ENCODE data around the gene FAM20C. TPM values are rescaled to one million over a fixed set of nuclear protein-coding genes. Genes with fewer than 3 reads are reported as not detected.
"Not testable (repeated sequence)": the region's sequence is repeated elsewhere in the genome, so short reads cannot be mapped to it uniquely, and the experiment has no call there.

The FAM20C gene
- total RNA-seq, 3 donors from 2014 or later = 0.47 to 2.0 (median 1.7) TPM

GRCh38 chr7:235576-236395 is 43.4 kb downstream of the FAM20C start:
- Mint-ChIP-seq H3K36me3 (ENCODE audit: insufficient read depth) (no peaks in the 10 kb centered on the region), H3K27me3 (ENCODE audit: low read depth) (peaks cover 4% of the 10 kb centered on the region), H3K4me3 (no peak overlapping the region), H3K9me3 (no peaks in the 10 kb centered on the region), H3K4me1 (ENCODE audit: low read depth) (no peaks in the 10 kb centered on the region)
- ATAC-seq = no peak
- no peak for DNase-seq

- H3K27me3 Mint-ChIP-seq (ENCODE audit: low read depth) = peaks cover 4% of the 10 kb centered on the region
- DNase-seq (no peak), ATAC-seq (no peak)
- no peak overlapping the region for H3K4me3 Mint-ChIP-seq
- H3K36me3 Mint-ChIP-seq (ENCODE audit: insufficient read depth) = no peaks in the 10 kb centered on the region
- H3K9me3 Mint-ChIP-seq = no peaks in the 10 kb centered on the region
- H3K4me1 Mint-ChIP-seq (ENCODE audit: low read depth) = no peaks in the 10 kb centered on the region
Observed at GRCh38 chr7:236967-237366, 44.6 kb downstream of the FAM20C start.

GRCh38 chr7:237385-237784 is 45.0 kb downstream of the FAM20C start:
- ATAC-seq (no peak), DNase-seq (no peak)
- peaks cover 4% of the 10 kb centered on the region for H3K27me3 Mint-ChIP-seq (ENCODE audit: low read depth)
- H3K9me3 Mint-ChIP-seq = no peaks in the 10 kb centered on the region
- no peaks in the 10 kb centered on the region for H3K4me1 Mint-ChIP-seq (ENCODE audit: low read depth)
- H3K4me3 Mint-ChIP-seq = no peak overlapping the region
- H3K36me3 Mint-ChIP-seq (ENCODE audit: insufficient read depth) = no peaks in the 10 kb centered on the region

GRCh38 chr7:240146-240676 is 47.8 kb downstream of the FAM20C start:
- ATAC-seq (no peak), DNase-seq (no peak)
- H3K4me3 Mint-ChIP-seq = no peak overlapping the region
- no peaks in the 10 kb centered on the region for H3K36me3 Mint-ChIP-seq (ENCODE audit: insufficient read depth)
- H3K9me3 Mint-ChIP-seq = no peaks in the 10 kb centered on the region
- no peaks in the 10 kb centered on the region for H3K4me1 Mint-ChIP-seq (ENCODE audit: low read depth)
- H3K27me3 Mint-ChIP-seq (ENCODE audit: low read depth) = peaks cover 2% of the 10 kb centered on the region

- ATAC-seq (peak; percentile 46 to 52), DNase-seq (no peak)
- Mint-ChIP-seq H3K27me3 (ENCODE audit: low read depth) (peaks cover 2% of the 10 kb centered on the region), H3K36me3 (ENCODE audit: insufficient read depth) (no peaks in the 10 kb centered on the region), H3K9me3 (no peaks in the 10 kb centered on the region), H3K4me1 (ENCODE audit: low read depth) (no peaks in the 10 kb centered on the region), H3K4me3 (no peak overlapping the region)
Observed at GRCh38 chr7:240887-241421, 48.6 kb downstream of the FAM20C start.

- no peaks in the 10 kb centered on the region for H3K9me3 Mint-ChIP-seq
- no peak overlapping the region for H3K4me3 Mint-ChIP-seq
- no peak for ATAC-seq
- H3K4me1 Mint-ChIP-seq (ENCODE audit: low read depth) = no peaks in the 10 kb centered on the region
- H3K27me3 Mint-ChIP-seq (ENCODE audit: low read depth) = peaks cover 3% of the 10 kb centered on the region
- DNase-seq = no peak
- no peaks in the 10 kb centered on the region for H3K36me3 Mint-ChIP-seq (ENCODE audit: insufficient read depth)
Observed at GRCh38 chr7:241513-241912, 49.1 kb downstream of the FAM20C start.

GRCh38 chr7:242826-243579 is 50.6 kb downstream of the FAM20C start:
- not testable (repeated sequence) for DNase-seq; H3K9me3 Mint-ChIP-seq; H3K4me3 Mint-ChIP-seq; H3K4me1 Mint-ChIP-seq (ENCODE audit: low read depth); ATAC-seq; H3K36me3 Mint-ChIP-seq (ENCODE audit: insufficient read depth); H3K27me3 Mint-ChIP-seq (ENCODE audit: low read depth)

GRCh38 chr7:243580-243978 is 51.2 kb downstream of the FAM20C start:
- not testable (repeated sequence) for H3K36me3 Mint-ChIP-seq (ENCODE audit: insufficient read depth); H3K4me3 Mint-ChIP-seq; H3K9me3 Mint-ChIP-seq

GRCh38 chr7:244974-245373 is 52.6 kb downstream of the FAM20C start:
- no peak for ATAC-seq
- H3K4me3 Mint-ChIP-seq = no peak overlapping the region
- DNase-seq = no peak
- H3K9me3 Mint-ChIP-seq = no peaks in the 10 kb centered on the region
- no peaks in the 10 kb centered on the region for H3K36me3 Mint-ChIP-seq (ENCODE audit: insufficient read depth)
- peaks cover 2% of the 10 kb centered on the region for H3K27me3 Mint-ChIP-seq (ENCODE audit: low read depth)
- no peaks in the 10 kb centered on the region for H3K4me1 Mint-ChIP-seq (ENCODE audit: low read depth)

More at GRCh38 chr7:243580-243978, 51.2 kb downstream of the FAM20C start:
- not testable (repeated sequence) for DNase-seq; H3K4me1 Mint-ChIP-seq (ENCODE audit: low read depth); H3K27me3 Mint-ChIP-seq (ENCODE audit: low read depth); ATAC-seq

GRCh38 chr7:245574-246295 is 53.4 kb downstream of the FAM20C start:
- Mint-ChIP-seq H3K9me3 (no peaks in the 10 kb centered on the region), H3K27me3 (ENCODE audit: low read depth) (peaks cover 2% of the 10 kb centered on the region), H3K4me3 (no peak overlapping the region), H3K36me3 (ENCODE audit: insufficient read depth) (no peaks in the 10 kb centered on the region), H3K4me1 (ENCODE audit: low read depth) (no peaks in the 10 kb centered on the region)
- ATAC-seq (no peak), DNase-seq (no peak)

GRCh38 chr7:246451-246850 is 54.1 kb downstream of the FAM20C start:
- ATAC-seq = no peak
- no peaks in the 10 kb centered on the region for H3K36me3 Mint-ChIP-seq (ENCODE audit: insufficient read depth)
- H3K9me3 Mint-ChIP-seq = no peaks in the 10 kb centered on the region
- H3K4me1 Mint-ChIP-seq (ENCODE audit: low read depth) = no peaks in the 10 kb centered on the region
- H3K27me3 Mint-ChIP-seq (ENCODE audit: low read depth) = peaks cover 2% of the 10 kb centered on the region
- no peak overlapping the region for H3K4me3 Mint-ChIP-seq
- no peak for DNase-seq

- Mint-ChIP-seq H3K36me3 (ENCODE audit: insufficient read depth) (no peaks in the 10 kb centered on the region), H3K27me3 (ENCODE audit: low read depth) (peaks cover 2% of the 10 kb centered on the region), H3K4me1 (ENCODE audit: low read depth) (no peaks in the 10 kb centered on the region), H3K9me3 (no peaks in the 10 kb centered on the region), H3K4me3 (no peak overlapping the region)
- DNase-seq (no peak), ATAC-seq (no peak)
Observed at GRCh38 chr7:247181-247580, 54.8 kb downstream of the FAM20C start.

GRCh38 chr7:247636-248035 is 55.3 kb downstream of the FAM20C start:
- no peaks in the 10 kb centered on the region for H3K9me3 Mint-ChIP-seq

More at GRCh38 chr7:247636-248035, 55.3 kb downstream of the FAM20C start:
- DNase-seq (no peak), ATAC-seq (no peak)
- H3K36me3 Mint-ChIP-seq (ENCODE audit: insufficient read depth) = no peaks in the 10 kb centered on the region
- H3K4me1 Mint-ChIP-seq (ENCODE audit: low read depth) = no peaks in the 10 kb centered on the region
- H3K27me3 Mint-ChIP-seq (ENCODE audit: low read depth) = peaks cover 2% of the 10 kb centered on the region
- H3K4me3 Mint-ChIP-seq = no peak overlapping the region
